ENCODE measurements around the gene NLN.

DNA sequence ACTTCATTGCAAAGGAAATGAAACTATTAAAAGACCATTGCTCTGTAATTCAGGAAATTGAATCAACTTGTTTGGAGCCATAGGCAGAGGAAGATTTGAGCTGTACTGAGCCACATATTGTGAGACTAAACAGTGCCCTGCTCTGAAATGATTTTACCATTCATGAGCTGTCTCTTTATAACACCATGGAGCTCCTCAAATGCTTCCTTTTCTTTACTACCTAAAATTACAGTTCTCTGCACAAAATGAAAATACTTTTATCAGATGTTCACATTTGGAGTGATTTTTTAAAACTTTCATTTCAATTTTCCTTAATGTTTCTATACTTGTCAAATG is 97.9 kb downstream of the NLN start:
- TF ChIP-seq POLR2A (IDR thresholded peaks at IDR 0.05): no peak
- TF ChIP-seq, protein P1, sequence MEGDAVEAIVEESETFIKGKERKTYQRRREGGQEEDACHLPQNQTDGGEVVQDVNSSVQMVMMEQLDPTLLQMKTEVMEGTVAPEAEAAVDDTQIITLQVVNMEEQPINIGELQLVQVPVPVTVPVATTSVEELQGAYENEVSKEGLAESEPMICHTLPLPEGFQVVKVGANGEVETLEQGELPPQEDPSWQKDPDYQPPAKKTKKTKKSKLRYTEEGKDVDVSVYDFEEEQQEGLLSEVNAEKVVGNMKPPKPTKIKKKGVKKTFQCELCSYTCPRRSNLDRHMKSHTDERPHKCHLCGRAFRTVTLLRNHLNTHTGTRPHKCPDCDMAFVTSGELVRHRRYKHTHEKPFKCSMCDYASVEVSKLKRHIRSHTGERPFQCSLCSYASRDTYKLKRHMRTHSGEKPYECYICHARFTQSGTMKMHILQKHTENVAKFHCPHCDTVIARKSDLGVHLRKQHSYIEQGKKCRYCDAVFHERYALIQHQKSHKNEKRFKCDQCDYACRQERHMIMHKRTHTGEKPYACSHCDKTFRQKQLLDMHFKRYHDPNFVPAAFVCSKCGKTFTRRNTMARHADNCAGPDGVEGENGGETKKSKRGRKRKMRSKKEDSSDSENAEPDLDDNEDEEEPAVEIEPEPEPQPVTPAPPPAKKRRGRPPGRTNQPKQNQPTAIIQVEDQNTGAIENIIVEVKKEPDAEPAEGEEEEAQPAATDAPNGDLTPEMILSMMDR (IDR thresholded peaks at IDR 0.05): no peak

Measured in thyroid gland (tissue), 4 donors.